DMS 273 (cell line): ENCODE data around the gene PMEPA1.

Experiments
- DNase-seq: peaks from one replicate; lab custom pipeline; 2025; ENCODE audit not compliant: unreplicated experiment; lab: John Stamatoyannopoulos, UW

The PMEPA1 gene

DNA sequence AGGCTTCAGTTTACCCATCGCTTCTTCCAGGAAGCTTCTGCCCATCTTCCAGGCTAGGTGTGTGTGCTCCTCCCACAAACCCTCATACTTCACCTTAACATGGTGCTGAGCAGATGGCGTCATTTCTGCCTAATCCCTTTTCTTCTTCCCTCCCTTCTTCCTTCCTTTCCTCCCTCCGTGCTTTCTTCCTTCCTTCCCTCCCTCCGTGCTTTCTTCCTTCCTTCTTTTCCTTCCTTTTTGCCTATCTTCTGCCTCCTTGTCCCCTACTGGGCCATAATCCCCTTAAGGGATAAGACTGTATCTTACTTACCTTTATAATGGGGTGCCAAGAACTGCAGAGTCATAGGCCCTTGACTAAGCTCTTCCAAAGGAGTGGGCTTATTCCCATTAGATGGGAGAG, 27.5 kb upstream of the PMEPA1 start:
- no peak for DNase-seq

- no peak for DNase-seq
Measured at GRCh38 chr20:57736738-57737347, 27.0 kb upstream of the PMEPA1 start.

DNA sequence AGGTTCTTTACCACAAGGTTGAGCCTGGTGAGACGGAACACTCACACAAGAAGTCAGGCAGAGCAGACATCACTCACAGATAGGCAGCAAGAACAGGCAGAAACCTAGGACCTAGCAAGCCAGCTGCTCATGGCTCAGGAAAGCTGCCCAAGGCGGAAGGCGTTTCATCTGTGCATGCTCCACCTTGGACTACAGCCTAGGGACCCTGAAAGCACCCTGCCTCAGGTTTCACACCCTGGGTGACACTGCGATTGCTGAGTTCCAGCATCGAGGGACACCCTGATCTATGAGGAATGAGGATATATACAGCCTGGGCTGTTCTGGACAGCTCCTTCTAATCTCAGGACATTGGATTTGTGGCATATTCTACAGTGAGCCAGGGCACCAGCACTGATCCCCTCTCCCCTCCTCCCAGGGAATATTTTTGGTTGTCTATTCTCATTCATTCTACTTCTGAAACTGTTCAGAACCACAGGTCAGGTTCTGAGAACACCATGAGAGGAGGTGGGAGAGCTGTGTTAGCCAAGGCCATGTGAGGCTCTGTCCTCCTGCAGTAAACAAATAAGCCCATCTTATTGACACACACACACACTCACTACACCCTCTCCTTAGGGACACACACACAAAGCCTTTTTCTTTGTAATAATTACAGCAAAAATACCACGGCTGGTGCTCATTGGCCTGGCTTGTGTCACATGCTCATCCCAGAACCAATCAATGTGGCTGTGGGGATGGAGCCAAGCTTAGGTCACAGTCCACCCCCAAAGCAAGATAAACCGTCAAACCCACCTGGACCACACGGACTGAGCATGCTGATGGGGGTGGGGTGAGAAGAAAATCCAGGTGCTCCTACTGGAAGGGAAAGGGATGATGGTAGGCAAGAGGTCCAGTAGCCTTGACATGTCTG, 26.3 kb upstream of the PMEPA1 start:
- no peak for DNase-seq

DNA sequence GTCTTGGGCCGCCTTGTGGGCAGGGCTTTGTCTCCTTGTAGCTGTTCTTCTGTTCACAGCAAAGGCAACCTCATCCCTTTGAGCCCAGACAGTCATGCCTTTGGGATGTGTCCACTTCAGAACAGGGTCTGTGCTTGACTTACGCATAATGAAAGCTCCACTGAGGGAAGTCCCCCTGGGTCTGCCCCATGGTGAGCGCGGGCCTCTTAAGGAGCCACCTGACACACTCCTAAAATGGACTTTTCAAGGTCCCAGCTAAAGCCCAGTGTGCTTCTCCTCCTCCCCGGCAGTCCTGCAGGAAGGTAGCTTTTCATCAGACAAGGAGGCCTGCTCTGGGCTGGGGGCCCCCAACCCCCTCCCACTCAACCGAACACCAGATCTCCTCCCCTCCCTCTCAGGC, 24.9 kb upstream of the PMEPA1 start:
- no peak for DNase-seq

- DNase-seq: no peak
Measured at GRCh38 chr20:57732226-57732625, 22.4 kb upstream of the PMEPA1 start.

- DNase-seq: peak; percentile 36
Measured at GRCh38 chr20:57728762-57729161, 18.9 kb upstream of the PMEPA1 start.

- DNase-seq: no peak
Measured at GRCh38 chr20:57727863-57728262, 18.0 kb upstream of the PMEPA1 start.

DNA sequence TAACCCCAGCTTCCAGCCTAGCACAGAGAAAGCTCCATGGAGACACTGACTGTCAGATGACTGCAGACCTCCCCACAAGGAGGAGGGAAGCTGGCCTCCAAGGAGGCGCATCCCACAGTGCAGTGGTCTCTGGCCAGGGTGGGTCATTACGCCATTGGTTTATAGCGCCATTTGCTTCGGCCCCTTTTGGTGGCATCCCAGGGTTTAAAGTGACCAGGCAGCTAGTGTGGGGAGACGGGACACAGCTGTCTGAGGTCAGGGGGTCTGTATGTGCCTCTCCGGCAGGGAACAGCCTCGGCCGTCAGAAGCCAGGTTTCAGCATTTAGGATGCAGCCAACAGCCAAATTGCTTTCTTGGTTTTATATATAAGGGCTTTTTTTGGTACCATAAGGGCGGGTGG, 15.8 kb upstream of the PMEPA1 start:
- no peak for DNase-seq

GRCh38 chr20:57724610-57725405, 15.0 kb upstream of the PMEPA1 start:
- DNase-seq: no peak

DNA sequence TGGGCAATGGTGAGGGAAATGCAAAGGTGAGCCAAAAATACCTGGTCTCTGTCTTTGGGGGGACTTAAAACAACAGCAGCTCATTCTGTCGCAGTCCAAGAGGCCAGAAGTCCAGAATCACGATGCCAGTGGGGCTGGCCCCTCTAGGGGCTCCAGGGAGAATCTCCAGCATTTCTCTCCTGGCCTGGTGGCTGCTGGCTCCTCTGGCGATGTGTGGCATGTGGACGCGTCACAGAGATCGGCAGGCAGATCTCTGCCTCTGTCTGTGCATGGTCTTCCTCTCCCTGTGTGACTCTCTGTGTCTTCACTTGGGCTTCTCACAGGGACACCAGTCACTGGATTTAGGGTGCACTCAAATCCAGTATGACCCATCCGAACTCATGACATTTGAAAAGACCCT, 14.0 kb upstream of the PMEPA1 start:
- no peak for DNase-seq

DNA sequence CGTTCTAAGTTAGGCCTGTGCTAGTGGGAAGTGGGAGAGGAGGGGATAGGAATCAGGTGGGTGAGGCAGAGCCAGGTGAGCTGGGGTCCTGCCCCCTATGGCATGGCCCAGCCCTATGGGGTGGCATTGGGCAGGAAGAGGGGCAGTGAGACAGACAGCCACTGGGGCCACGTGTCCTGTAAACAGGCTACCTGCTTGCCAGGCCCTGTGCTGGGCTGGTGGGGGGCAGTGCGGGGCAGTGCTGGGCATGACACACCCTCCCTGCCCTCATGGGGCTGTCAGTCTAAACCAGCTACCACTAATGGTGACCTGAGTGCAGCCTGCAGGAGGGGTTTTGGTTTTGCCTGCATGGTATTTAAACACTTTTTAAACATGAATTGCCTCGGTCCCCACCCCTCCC, 10.1 kb upstream of the PMEPA1 start:
- DNase-seq: no peak

- DNase-seq: peak; percentile 99
Measured at GRCh38 chr20:57718490-57719009, 8.7 kb upstream of the PMEPA1 start.

DNA sequence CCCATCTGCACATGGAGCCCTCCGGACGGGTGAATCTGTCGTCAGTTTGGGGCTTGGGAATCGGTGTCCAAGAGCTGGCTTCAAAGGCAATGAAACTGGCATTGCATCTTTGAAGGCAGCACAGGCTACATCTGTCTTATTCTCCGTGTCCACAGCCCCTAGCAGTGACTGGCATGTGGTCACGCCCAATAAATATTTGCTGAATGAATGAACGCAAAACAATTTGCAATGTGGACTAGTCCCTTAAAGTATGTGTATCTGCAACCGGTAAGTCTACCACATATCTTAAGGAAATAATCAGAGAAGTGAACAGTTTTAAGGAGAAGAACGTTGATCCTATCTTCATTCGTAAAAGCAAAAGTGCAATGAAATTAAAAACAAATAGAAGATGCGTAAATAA, 8.0 kb upstream of the PMEPA1 start:
- peak; percentile 22 for DNase-seq

GRCh38 chr20:57716901-57717300, 7.1 kb upstream of the PMEPA1 start:
- no peak for DNase-seq

DNA sequence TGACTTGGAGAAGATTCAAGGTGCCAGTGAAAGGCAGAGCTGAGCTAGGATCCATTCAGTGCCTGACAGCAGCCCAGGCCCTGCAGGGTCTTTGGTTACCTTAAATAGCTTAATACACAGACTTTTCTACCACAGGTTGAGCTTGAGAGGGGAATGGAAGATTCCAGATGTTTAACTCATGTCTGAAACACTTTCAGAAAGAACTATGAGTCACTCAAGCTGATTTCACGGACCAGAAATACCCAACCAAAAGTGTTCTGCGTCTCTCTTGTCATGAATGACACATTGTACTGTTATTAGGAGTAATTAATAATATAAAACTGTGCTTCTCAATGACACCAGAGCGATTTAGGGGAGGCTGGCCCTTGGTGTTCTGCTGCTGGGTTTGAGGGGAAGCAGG, 6.4 kb upstream of the PMEPA1 start:
- no peak for DNase-seq

GRCh38 chr20:57715268-57715904, 5.6 kb upstream of the PMEPA1 start:
- DNase-seq: no peak

DNA sequence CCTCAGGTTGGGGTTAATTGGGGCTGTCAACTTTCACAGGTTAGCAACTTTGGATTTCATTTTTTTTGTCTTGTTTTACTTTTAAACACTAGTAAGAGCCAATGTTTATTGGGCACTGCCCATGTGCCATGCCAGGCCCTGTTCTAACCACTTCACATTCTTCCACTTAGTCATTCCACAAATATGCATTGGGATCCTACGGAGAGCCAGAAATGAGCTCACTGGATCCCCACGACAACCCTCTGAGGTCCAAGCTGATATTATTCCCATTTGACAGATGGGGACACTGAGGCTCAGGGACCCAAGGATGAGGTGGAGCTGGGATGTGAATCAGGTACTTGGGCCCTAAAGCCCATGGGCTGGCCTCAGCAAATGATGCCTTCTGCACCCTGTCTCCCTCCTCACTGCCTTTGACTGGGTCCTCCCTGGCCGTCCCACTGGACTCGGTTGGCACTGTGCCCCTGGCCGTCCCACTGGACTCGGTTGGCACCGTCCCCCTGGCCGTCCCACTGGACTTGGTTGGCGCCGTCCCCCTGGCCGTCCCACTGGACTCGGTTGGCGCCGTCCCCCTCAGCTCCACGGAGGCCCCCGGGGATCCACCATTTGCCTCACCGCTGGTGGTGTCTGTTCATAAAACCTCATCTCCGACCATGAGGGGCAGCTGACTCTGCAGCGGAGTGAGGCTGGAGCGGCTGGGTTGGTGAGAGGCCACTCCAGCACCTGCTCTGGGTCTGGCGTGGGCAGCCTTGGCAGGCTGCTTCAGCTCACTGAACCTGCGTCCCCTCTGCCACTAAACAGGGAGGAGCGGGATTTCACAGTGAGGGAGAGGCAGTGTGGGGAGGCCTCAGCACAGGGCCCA, 4.8 kb upstream of the PMEPA1 start:
- no peak for DNase-seq

GRCh38 chr20:57713951-57714350, 4.1 kb upstream of the PMEPA1 start:
- no peak for DNase-seq

DNA sequence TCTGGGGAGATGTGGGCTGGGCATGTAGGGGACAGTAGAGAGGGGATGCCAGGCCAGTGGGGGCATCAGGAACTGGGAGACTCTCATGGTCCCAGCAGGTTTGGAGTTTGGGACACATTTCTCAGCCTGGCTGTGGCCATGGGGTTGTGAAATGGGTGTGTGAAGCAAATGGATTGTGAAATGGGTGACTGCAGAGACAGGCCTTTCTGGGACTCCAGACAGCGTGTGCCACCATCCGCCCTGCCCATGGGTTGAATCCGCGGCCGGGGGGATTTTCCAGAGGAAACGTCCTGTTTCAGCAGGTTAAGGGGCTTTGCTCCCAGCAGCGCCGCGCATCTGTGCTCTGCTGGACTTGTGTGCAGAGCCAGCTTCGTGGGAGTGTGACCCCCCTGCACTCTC, 3.7 kb upstream of the PMEPA1 start:
- no peak for DNase-seq

DNA sequence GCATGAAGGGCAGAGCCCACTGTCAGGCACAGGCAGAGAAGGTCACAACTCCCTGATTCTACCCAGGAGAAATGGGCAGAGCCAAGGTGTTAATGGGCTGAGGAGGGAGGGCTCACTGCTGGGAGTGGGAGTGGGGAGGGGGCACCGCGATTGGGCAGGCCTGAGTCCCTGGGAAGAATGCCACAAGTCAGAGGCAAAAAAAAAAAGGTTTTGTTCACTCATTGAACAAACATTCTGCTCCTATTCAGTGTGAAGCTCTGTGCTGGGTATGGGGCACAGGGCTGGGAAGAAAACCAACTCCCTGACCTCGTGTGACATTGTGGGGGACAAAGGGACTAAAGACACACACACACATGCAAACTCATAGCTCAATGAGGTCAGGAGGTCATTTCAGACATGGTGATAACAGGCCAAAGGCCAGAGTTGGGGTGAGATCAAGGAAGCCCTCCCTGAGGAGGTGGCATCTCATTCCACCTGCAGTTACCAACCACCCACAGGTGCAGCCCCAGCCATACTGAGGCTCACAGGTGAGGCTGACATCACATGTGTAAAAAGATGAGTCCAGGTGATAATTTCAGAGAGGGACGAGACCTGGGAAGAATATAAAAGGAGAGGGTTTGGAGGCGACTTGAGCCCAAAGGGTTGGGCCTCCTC, 3.2 kb upstream of the PMEPA1 start:
- DNase-seq: no peak
